Brain microvascular endothelial cell (primary cell): Measurements from ENCODE around the gene TMEM182.

Experiments used
- DNase-seq: peaks from one replicate; pipeline ENCODE4 v3.0.0-alpha.2; 2020
- H3K27ac ChIP-seq: fragments of 250-450 bp; sonication (Bioruptor Pico); 2 replicates; pipeline ENCODE4 v1.5.1; 2020; ENCODE audit warnings: mild to moderate bottlenecking, moderate library complexity
- H3K27me3 ChIP-seq: fragments of 250-450 bp; sonication (Bioruptor Pico); replicated peaks from 2 replicates; pipeline ENCODE4 v1.5.1; 2020; ENCODE audit warnings: mild to moderate bottlenecking
- H3K36me3 ChIP-seq: fragments of 250-450 bp; sonication (Bioruptor Pico); replicated peaks from 2 replicates; pipeline ENCODE4 v1.5.1; 2020; ENCODE audit warnings: mild to moderate bottlenecking
- H3K4me3 ChIP-seq: 2 replicates; pipeline ENCODE4 v1.5.1; 2011; ENCODE audit warnings: low read depth, mild to moderate bottlenecking, control low read depth, low read length, moderate library complexity
- in situ Hi-C: cut with HindIII; loops from 2 replicates; pipeline ENCODE4 v1.10.0; 2017; ENCODE audit warnings: low sequenced_read_pairs, low pct_ligation_motif_present
- TF ChIP-seq, protein P1 (sequence below): IDR thresholded peaks from 2 replicates; pipeline ENCODE4 v1.5.1; 2011; ENCODE audit warnings: low read depth, mild to moderate bottlenecking, moderate library complexity, low read length, control low read depth, inconsistent platforms; ENCODE audit errors: missing control alignments

TMEM182 gene

GRCh38 chr2:102803897-102804217 lies 42.0 kb downstream of the TMEM182 start:
- in situ Hi-C loops = no loop called here
- no peak overlapping the region for H3K4me3 ChIP-seq
- TF ChIP-seq, protein P1, sequence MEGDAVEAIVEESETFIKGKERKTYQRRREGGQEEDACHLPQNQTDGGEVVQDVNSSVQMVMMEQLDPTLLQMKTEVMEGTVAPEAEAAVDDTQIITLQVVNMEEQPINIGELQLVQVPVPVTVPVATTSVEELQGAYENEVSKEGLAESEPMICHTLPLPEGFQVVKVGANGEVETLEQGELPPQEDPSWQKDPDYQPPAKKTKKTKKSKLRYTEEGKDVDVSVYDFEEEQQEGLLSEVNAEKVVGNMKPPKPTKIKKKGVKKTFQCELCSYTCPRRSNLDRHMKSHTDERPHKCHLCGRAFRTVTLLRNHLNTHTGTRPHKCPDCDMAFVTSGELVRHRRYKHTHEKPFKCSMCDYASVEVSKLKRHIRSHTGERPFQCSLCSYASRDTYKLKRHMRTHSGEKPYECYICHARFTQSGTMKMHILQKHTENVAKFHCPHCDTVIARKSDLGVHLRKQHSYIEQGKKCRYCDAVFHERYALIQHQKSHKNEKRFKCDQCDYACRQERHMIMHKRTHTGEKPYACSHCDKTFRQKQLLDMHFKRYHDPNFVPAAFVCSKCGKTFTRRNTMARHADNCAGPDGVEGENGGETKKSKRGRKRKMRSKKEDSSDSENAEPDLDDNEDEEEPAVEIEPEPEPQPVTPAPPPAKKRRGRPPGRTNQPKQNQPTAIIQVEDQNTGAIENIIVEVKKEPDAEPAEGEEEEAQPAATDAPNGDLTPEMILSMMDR = no peak
- no peak overlapping the region for H3K27ac ChIP-seq
- H3K36me3 ChIP-seq = no peaks in the 10 kb centered on the region
- no peak for DNase-seq
- H3K27me3 ChIP-seq = no peaks in the 10 kb centered on the region

GRCh38 chr2:102806250-102806837 lies 44.5 kb downstream of the TMEM182 start:
- in situ Hi-C loops = no loop called here
- no peak overlapping the region for H3K4me3 ChIP-seq
- TF ChIP-seq, protein P1 = peak; percentile 91
- DNase-seq = peak; percentile 74
- no peaks in the 10 kb centered on the region for H3K36me3 ChIP-seq
- no peaks in the 10 kb centered on the region for H3K27me3 ChIP-seq
- H3K27ac ChIP-seq = no peak overlapping the region

GRCh38 chr2:102809291-102810189 lies 47.7 kb downstream of the TMEM182 start:
- TF ChIP-seq, protein P1 = no peak
- no peak for DNase-seq
- in situ Hi-C loops = no loop called here

GRCh38 chr2:102815285-102815684 lies 53.5 kb downstream of the TMEM182 start:
- TF ChIP-seq, protein P1 = no peak
- no peak for DNase-seq
- H3K27ac ChIP-seq = no peak overlapping the region
- in situ Hi-C loops = no loop called here
- no peak overlapping the region for H3K4me3 ChIP-seq
- no peaks in the 10 kb centered on the region for H3K27me3 ChIP-seq
- no peaks in the 10 kb centered on the region for H3K36me3 ChIP-seq

More at GRCh38 chr2:102809291-102810189, 47.7 kb downstream of the TMEM182 start:
- Histone ChIP-seq H3K36me3 (no peaks in the 10 kb centered on the region), H3K4me3 (no peak overlapping the region), H3K27ac (no peak overlapping the region), H3K27me3 (no peaks in the 10 kb centered on the region)

DNA sequence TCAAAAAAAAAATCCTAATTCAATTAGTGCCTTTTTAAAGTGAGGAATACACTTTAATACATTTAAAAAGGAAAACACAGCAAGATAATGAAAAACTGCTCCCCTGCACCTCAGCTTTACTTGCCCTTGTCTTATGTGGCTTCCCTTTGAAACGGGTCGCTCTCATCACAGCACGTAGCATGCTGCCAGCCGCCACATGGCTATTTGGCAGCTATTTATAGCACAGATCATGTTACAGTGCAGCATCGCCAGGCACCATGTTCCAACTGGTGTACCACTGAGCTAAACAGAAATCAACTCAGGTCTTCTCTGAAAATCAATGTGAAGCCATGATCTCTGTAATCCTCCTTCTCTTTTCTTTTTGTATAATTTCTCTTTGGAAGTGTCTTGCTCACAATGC lies 65.1 kb downstream of the TMEM182 start:
- in situ Hi-C loops = no loop called here
- Histone ChIP-seq H3K27ac (no peak overlapping the region), H3K4me3 (no peak overlapping the region), H3K36me3 (no peaks in the 10 kb centered on the region), H3K27me3 (no peaks in the 10 kb centered on the region)
- TF ChIP-seq, protein P1 = no peak
- DNase-seq = peak; percentile 14

DNA sequence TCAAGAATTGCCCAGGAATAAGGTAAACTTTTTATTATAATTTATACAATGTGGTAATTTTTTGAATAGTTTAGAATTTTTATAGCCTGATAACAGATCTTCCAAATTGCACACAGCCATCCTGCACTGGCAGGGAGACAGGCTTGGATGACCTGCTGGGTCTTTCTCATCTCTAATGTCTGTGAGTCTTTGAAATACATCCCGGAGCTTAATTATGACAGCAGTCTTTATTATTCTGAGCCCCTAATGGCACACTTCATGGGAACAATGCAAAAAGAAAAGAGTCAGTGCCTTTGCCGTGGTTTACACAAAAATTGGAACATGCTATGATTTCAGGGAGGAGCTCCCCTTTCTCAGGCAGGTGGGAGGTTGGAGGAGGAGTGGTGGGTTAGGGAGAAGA lies 71.0 kb downstream of the TMEM182 start:
- no peaks in the 10 kb centered on the region for H3K27me3 ChIP-seq
- no peaks in the 10 kb centered on the region for H3K36me3 ChIP-seq
- TF ChIP-seq, protein P1 = no peak
- no peak overlapping the region for H3K4me3 ChIP-seq
- in situ Hi-C loops = no loop called here
- no peak overlapping the region for H3K27ac ChIP-seq
- DNase-seq = no peak
